Fibroblast of villous mesenchyme (primary cell): ENCODE results near the gene ZNF341. TPM values are rescaled to one million over a fixed set of nuclear protein-coding genes. Genes with fewer than 3 reads are reported as not detected.
"Not testable (repeated sequence)": the region's sequence is repeated elsewhere in the genome, so short reads cannot be mapped to it uniquely, and the experiment has no call there.

Experiments used
- DNase-seq: peaks from one replicate; pipeline ENCODE4 v3.0.0-alpha.2; 2010; ENCODE audit warnings: low read depth
- H3K4me3 ChIP-seq: 2 replicates; pipeline ENCODE4 v1.5.1; 2011; ENCODE audit warnings: low read depth, mild to moderate bottlenecking, low read length
- total RNA-seq: library from RNA; depleted of rRNA; stranded (reverse); fragments of >200 nt; gene quantifications from 2 replicates; pipeline ENCODE4 v1.2.3, GENCODE V29; 2012
- TF ChIP-seq, protein P1 (sequence below): IDR thresholded peaks from 2 replicates; pipeline ENCODE4 v1.5.1; 2012; ENCODE audit warnings: low read depth, mild to moderate bottlenecking, low read length; ENCODE audit not compliant: insufficient read depth

ZNF341 gene
- total RNA-seq, 1 donor, result 1.3 TPM

DNA sequence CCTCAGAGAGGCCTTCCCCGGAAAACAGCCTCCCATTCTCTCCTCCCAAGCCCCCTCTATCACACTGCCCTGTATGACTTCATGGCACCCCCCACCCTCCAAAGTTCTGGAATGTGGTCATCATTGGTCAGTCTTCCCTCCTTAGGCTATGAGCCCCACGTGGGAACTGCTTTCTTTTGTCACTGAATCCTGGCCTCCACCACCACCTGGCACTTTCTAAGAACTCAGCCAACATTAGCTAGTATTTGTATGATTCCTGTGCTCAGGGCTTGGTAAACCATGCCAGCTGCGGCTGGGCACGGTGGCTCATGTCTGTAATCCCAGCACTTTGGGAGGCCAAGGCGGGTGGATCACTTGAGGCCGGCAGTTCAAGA lies 37.2 kb upstream of the ZNF341 start:
- TF ChIP-seq, protein P1, sequence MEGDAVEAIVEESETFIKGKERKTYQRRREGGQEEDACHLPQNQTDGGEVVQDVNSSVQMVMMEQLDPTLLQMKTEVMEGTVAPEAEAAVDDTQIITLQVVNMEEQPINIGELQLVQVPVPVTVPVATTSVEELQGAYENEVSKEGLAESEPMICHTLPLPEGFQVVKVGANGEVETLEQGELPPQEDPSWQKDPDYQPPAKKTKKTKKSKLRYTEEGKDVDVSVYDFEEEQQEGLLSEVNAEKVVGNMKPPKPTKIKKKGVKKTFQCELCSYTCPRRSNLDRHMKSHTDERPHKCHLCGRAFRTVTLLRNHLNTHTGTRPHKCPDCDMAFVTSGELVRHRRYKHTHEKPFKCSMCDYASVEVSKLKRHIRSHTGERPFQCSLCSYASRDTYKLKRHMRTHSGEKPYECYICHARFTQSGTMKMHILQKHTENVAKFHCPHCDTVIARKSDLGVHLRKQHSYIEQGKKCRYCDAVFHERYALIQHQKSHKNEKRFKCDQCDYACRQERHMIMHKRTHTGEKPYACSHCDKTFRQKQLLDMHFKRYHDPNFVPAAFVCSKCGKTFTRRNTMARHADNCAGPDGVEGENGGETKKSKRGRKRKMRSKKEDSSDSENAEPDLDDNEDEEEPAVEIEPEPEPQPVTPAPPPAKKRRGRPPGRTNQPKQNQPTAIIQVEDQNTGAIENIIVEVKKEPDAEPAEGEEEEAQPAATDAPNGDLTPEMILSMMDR, result no peak
- DNase-seq, result no peak
- H3K4me3 ChIP-seq, result no peak overlapping the region

DNA sequence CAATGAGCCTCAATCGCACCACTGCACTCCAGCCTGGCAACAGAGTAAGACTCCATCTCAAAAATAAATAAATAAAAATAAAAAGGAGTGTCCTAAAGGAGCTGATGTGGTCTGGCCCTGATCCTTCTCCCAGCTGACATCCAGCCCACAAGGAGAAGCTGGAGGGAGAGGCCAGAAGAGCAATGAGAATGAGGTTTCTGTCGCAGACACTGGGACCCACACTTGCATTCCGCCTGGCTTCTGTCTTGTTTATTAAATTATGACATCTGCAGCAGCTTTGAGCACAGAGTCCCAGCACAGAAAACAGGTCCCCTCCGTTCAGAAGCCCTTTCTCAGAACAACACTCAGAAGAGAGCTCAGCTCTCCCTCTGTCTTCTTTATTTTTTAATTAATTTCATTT lies 35.3 kb upstream of the ZNF341 start:
- H3K4me3 ChIP-seq, result no peak overlapping the region
- TF ChIP-seq, protein P1, result no peak
- DNase-seq, result no peak

DNA sequence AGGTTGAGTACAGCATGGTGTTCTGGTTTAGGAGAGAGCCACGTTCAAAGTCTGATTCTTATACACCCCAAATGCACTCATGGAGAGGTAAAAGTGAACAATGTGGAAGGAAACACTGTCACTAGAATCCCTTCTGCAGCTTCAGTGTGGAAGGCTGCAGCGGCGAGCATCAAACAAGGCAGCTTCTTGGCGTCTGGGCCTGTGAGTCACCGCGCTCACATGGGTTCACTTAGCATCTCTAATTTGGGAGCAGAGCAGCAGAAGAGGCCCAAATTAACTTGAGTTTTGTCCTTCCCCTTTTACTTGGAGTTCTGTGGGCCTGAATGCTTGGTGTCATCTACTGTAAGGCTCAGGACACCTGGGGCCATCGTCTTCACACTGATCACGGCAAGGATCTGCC lies 34.7 kb upstream of the ZNF341 start:
- DNase-seq, result peak; percentile 56
- TF ChIP-seq, protein P1, result no peak
- H3K4me3 ChIP-seq, result no peak overlapping the region

DNA sequence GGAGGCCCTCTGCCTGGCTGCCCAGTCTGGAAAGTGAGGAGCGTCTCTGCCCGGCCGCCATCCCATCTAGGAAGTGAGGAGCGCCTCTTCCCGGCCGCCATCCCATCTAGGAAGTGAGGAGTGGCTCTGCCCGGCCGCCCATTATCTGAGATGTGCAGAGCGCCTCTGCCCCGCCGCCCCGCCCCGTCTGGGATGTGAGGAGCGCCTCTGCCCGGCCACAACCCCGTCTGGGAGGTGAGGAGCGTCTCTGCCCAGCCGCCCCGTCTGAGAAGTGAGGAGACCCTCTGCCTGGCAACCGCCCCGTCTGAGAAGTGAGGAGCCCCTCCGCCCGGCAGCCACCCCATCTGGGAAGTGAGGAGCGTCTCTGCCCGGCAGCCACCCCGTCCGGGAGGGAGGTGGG lies 32.8 kb upstream of the ZNF341 start:
- not testable (repeated sequence) for DNase-seq, H3K4me3 ChIP-seq

DNA sequence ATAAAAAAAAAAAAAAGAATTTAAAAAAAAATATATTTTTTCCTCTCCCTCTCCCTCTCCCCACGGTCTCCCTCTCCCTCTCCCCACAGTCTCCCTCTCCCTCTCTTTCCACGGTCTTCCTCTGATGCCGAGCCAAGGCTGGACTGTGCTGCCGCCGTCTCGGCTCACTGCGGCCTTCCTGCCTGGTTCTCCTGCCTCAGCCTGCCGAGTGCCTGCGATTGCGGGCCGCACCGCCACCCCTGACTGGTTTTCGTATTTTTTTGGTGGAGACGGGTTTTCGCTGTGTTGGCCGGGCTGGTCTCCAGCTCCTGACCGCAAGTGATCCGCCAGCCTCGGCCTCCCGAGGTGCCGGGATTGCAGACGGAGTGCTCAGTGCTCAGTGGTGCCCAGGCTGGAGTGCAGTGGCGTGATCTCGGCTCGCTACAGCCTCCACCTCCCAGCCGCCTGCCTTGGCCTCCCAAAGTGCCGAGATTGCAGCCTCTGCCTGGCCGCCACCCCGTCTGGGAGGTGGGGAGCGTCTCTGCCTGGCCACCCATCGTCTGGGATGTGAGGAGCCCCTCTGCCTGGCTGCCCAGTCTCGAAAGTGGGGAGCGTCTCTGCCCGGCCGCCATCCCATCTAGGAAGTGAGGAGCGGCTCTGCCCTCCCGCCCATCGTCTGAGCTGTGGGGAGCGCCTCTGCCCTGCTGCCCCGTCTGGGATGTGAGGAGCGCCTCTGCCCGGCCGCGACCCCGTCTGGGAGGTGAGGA lies 30.9 kb upstream of the ZNF341 start:
- not testable (repeated sequence) for H3K4me3 ChIP-seq, DNase-seq

DNA sequence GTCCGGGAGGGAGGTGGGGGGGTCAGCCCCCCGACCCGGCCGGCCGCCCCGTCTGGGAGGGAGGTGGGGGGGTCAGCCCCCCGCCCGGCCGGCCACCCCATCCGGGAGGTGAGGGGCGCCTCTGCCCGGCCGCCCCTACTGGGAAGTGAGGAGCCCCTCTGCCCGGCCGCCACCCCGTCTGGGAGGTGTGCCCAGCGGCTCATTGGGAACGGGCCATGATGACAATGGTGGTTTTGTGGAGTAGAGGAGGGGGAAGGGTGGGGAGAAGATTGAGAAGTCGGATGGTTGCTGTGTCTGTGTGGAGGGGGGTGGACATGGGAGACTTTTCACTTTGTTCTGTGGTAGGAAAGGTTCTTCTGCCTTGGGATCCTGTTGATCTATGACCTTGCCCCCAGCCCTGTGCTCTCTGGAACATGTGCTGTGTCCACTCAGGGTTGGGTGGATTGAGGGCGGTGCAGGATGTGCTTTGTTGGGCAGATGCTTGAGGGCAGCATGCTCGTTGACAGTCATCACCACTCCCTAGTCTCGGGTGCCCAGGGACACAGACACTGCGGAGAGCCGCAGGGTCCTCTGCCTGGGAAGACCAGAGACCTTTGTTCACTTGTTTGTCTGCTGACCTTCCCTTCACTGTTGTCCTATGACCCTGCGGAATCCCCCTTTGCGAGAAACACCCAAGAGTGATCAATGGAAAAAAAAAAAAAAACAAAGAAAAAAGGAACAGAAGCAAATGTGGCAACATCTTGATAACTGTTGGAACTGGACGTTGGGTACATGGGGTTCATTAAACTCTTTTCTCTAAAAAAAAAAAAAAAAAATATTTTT lies 30.0 kb upstream of the ZNF341 start:
- DNase-seq, result no peak
- TF ChIP-seq, protein P1, result no peak
- H3K4me3 ChIP-seq, result no peak overlapping the region

DNA sequence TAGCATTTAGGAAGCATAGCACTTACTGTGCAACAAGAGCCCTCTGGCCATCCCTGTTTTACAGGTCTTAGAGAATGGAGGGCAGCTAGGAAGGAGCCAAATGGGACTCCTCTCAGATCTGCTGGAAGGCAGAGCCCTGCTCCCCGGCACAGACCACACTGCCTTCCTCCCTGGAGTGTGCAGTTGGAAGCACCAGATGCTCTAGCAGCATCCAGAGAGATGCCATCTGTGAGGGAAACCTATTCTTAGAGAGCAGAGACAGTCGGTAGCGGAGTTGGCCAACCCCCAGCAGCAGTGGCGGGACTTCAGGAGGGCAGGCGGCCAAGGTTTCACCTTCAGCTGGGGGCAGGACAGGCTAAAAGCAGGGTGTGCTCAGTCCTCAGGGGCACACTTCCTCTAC lies 28.9 kb upstream of the ZNF341 start:
- H3K4me3 ChIP-seq, result no peak overlapping the region
- TF ChIP-seq, protein P1, result no peak
- no peak for DNase-seq
